Caco-2 (cell line): Measurements from ENCODE around the gene FGF11. TPM values are rescaled to one million over a fixed set of nuclear protein-coding genes. Genes with fewer than 3 reads are reported as not detected.
A peak's percentile ranks its signal among the peaks of the same experiment; 100 is the strongest.

ENCODE experiments used
- BruUV-seq: library from RNA; stranded (reverse); fragments of 400-500 nt; replicated peaks from 2 replicates; lab custom pipeline; 2021; lab: Mats Ljungman, UMichigan
- CTCF ChIA-PET: fragments of 300-600 bp; sonication (Branson Sonifier 250); formaldehyde crosslinking; loops from one replicate; lab custom pipeline; 2022; ENCODE audit warnings: antibody characterized with exemption; lab: Charles Lee
- POLR2A ChIA-PET: fragments of 300-600 bp; sonication (Branson Sonifier 250); formaldehyde crosslinking; loops from one replicate; lab custom pipeline; 2022; ENCODE audit warnings: antibody characterized with exemption; lab: Charles Lee
- DNase-seq, 2 experiments: peaks; one replicate each; pipeline versions ENCODE4 v3.0.0 to v3.0.0-alpha.2; 2020 to 2022
- H3K27me3 ChIP-seq: replicated peaks from 2 replicates; pipeline ENCODE4 v1.6.0; 2011; ENCODE audit warnings: low read length; ENCODE audit not compliant: control insufficient read depth, insufficient read depth
- H3K36me3 ChIP-seq: 2 replicates; pipeline ENCODE4 v1.5.1; 2011; ENCODE audit warnings: low read length; ENCODE audit not compliant: control insufficient read depth, insufficient read depth
- H3K4me1 ChIP-seq: fragments of 250-450 bp; sonication (Bioruptor Pico); 2 replicates; pipeline ENCODE4 v1.5.1; 2020; ENCODE audit warnings: mild to moderate bottlenecking
- H3K4me3 ChIP-seq: 2 replicates; pipeline ENCODE4 v1.5.1; 2011; ENCODE audit warnings: low read depth, mild to moderate bottlenecking, control low read depth, low read length
- H3K9me3 ChIP-seq: fragments of 250-450 bp; sonication (Bioruptor Pico); 2 replicates; pipeline ENCODE4 v1.5.1; 2020; ENCODE audit warnings: mild to moderate bottlenecking, moderate library complexity
- H3K27ac Mint-ChIP-seq: one replicate; pipeline ENCODE4 v1.8.0; 2022; ENCODE audit warnings: mixed read lengths; ENCODE audit not compliant: unreplicated experiment
- H3K27me3 Mint-ChIP-seq: one replicate; pipeline ENCODE4 v1.8.0; 2022; ENCODE audit warnings: mixed read lengths; ENCODE audit not compliant: insufficient read depth, unreplicated experiment
- H3K36me3 Mint-ChIP-seq: one replicate; pipeline ENCODE4 v1.8.0; 2022; ENCODE audit warnings: mild to moderate bottlenecking, mixed read lengths; ENCODE audit not compliant: insufficient read depth, unreplicated experiment
- H3K4me1 Mint-ChIP-seq: one replicate; pipeline ENCODE4 v1.8.0; 2022; ENCODE audit warnings: low read depth, mixed read lengths; ENCODE audit not compliant: unreplicated experiment
- H3K4me3 Mint-ChIP-seq: one replicate; pipeline ENCODE4 v1.8.0; 2022; ENCODE audit warnings: mild to moderate bottlenecking, moderate library complexity, mixed read lengths; ENCODE audit not compliant: unreplicated experiment
- H3K9me3 Mint-ChIP-seq: one replicate; pipeline ENCODE4 v1.8.0; 2022; ENCODE audit warnings: mixed read lengths; ENCODE audit not compliant: unreplicated experiment
- CTCF ChIP-seq, 2 experiments: fragments of 200-600 bp in 1 of 2; IDR thresholded peaks; 1 replicate in 1 of 2; 2 replicates in 1 of 2; pipeline versions ENCODE4 v1.5.1 to v1.8.0; 2011 to 2022; ENCODE audit warnings: antibody characterized with exemption in 1 of 2, control low read depth in 1 of 2, inconsistent platforms in 1 of 2, low read depth in 1 of 2, low read length in 1 of 2, mild to moderate bottlenecking in 1 of 2, moderate library complexity in 1 of 2; ENCODE audit not compliant: insufficient read depth in 1 of 2, severe bottlenecking in 1 of 2, unreplicated experiment in 1 of 2
- intact Hi-C: fragments of 100-400 bp; cut with micrococcal nuclease; formaldehyde crosslinking; loops from one replicate; pipeline ENCODE4 v1.10.0; 2022; ENCODE audit not compliant: unreplicated experiment
- total RNA-seq: library from RNA; stranded (reverse); gene quantifications from 2 replicates; pipeline ENCODE4 v1.2.3, GENCODE V29; 2022

FGF11 gene
- total RNA-seq, 1 experiment from 2014 or later: 0.91 TPM

GRCh38 chr17:7394452-7395191, 44.7 kb upstream of the FGF11 start, which contains the start of gene PLSCR3:
PLSCR3 (minus strand) TSS chr17:7394525; CDS start chr17:7394110, 415 bp downstream.
- peak within 1 kb of the TSS; percentile 60 for H3K4me3 ChIP-seq
- peak within 1 kb of the TSS; percentile 52 for H3K27ac Mint-ChIP-seq
- peaks cover 3% of the 10 kb centered on the region; the same call in 1 of the 2 replicates for H3K4me1 ChIP-seq
- H3K9me3 Mint-ChIP-seq: no peaks in the 10 kb centered on the region
- no peaks in the 10 kb centered on the region for H3K36me3 Mint-ChIP-seq
- POLR2A ChIA-PET: interaction anchor here (0.6 to 1.4 kb wide), 3 partner anchors 9 to 131 kb away, joined by 3 to 14 read pairs (median 5); partner anchors contain the start of gene TMEM256
- H3K27me3 ChIP-seq: no peaks in the 10 kb centered on the region
- no peaks in the 10 kb centered on the region for H3K36me3 ChIP-seq
- DNase-seq: peak; percentile 82 to 83
- H3K27me3 Mint-ChIP-seq: no peaks in the 10 kb centered on the region
- no peaks in the 10 kb centered on the region for H3K4me1 Mint-ChIP-seq
- CTCF ChIA-PET: interaction anchor here (0.5 to 1.0 kb wide), 2 partner anchors 9 to 180 kb away, joined by 3 to 6 read pairs; partner anchors contain the start of gene TMEM256
- BruUV-seq: TSS peak; percentile 44
- peak; percentile 35 to 37 for TF ChIP-seq CTCF (IDR thresholded peaks at IDR 0.05; ENCODE audit: insufficient read depth in 1 of 2, low read depth in 1 of 2, low read length in 1 of 2, severe bottlenecking in 1 of 2, unreplicated experiment in 1 of 2)
- intact Hi-C loops: no loop called here
- H3K9me3 ChIP-seq: no peaks in the 10 kb centered on the region
- H3K4me3 Mint-ChIP-seq: peak within 1 kb of the TSS; percentile 76

GRCh38 chr17:7396147-7396546, 43.2 kb upstream of the FGF11 start:
- intact Hi-C loops: no loop called here
- H3K4me1 Mint-ChIP-seq: no peaks in the 10 kb centered on the region
- Histone ChIP-seq H3K4me3 (no peak overlapping the region), H3K9me3 (no peaks in the 10 kb centered on the region), H3K36me3 (no peaks in the 10 kb centered on the region), H3K27me3 (no peaks in the 10 kb centered on the region), H3K4me1 (peaks cover 3% of the 10 kb centered on the region; the same call in 1 of the 2 replicates)
- no peaks in the 10 kb centered on the region for H3K9me3 Mint-ChIP-seq
- TF ChIP-seq CTCF (IDR thresholded peaks at IDR 0.05; ENCODE audit: insufficient read depth in 1 of 2, low read depth in 1 of 2, low read length in 1 of 2, severe bottlenecking in 1 of 2, unreplicated experiment in 1 of 2): no peak
- no peaks in the 10 kb centered on the region for H3K36me3 Mint-ChIP-seq
- H3K4me3 Mint-ChIP-seq: no peak overlapping the region
- CTCF ChIA-PET: no interaction called here
- peak overlapping the region; percentile 78 for H3K27ac Mint-ChIP-seq
- H3K27me3 Mint-ChIP-seq: no peaks in the 10 kb centered on the region
- BruUV-seq: no TSS peak
- no peak for DNase-seq
- POLR2A ChIA-PET: no interaction called here

- H3K9me3 Mint-ChIP-seq: no peaks in the 10 kb centered on the region
- DNase-seq: no peak
- ChIA-PET CTCF (no interaction called here), POLR2A (interaction anchor here (0.6 to 0.7 kb wide), 3 partner anchors 9 to 48 kb away, joined by 3 to 5 read pairs (median 4); partner anchors contain the start of gene TMEM102)
- no peaks in the 10 kb centered on the region for H3K9me3 ChIP-seq
- H3K4me1 ChIP-seq: peaks cover 3% of the 10 kb centered on the region; the same call in 1 of the 2 replicates
- no peaks in the 10 kb centered on the region for H3K27me3 ChIP-seq
- H3K4me3 Mint-ChIP-seq: no peak overlapping the region
- no peaks in the 10 kb centered on the region for H3K36me3 ChIP-seq
- H3K4me3 ChIP-seq: no peak overlapping the region
- H3K27ac Mint-ChIP-seq: no peak overlapping the region
- H3K27me3 Mint-ChIP-seq: no peaks in the 10 kb centered on the region
- H3K4me1 Mint-ChIP-seq: no peaks in the 10 kb centered on the region
- intact Hi-C loops: no loop called here
- TF ChIP-seq CTCF (IDR thresholded peaks at IDR 0.05; ENCODE audit: insufficient read depth in 1 of 2, low read depth in 1 of 2, low read length in 1 of 2, severe bottlenecking in 1 of 2, unreplicated experiment in 1 of 2): no peak
- H3K36me3 Mint-ChIP-seq: no peaks in the 10 kb centered on the region
- BruUV-seq: no TSS peak
These were observed 40.7 kb upstream of the FGF11 start for GRCh38 chr17:7398612-7399011.
